Esophagus squamous epithelium (tissue), 4 donors: ENCODE results near the gene DCDC2.

Source experiments
- CTCF ChIP-seq, 6 experiments: fragments of 450-650 bp in 4 of 6; fragments of 200-600 bp in 2 of 6; sonication (generic) in 2 of 6; IDR thresholded peaks; one replicate each; pipeline ENCODE4 v1.5.1; 2016 to 2019; ENCODE audit warnings: antibody characterized with exemption in 6 of 6, mild to moderate bottlenecking in 4 of 6, moderate library complexity in 4 of 6
- POLR2A ChIP-seq, 4 donors: fragments of 450-650 bp; IDR thresholded peaks; one replicate each; pipeline ENCODE4 v1.6.1; 2017; ENCODE audit warnings: antibody characterized with exemption in 4 of 4, mild to moderate bottlenecking in 4 of 4, moderate library complexity in 3 of 4

- TF ChIP-seq CTCF (IDR thresholded peaks at IDR 0.05) (no peak), POLR2A (IDR thresholded peaks at IDR 0.05) (no peak)
Measured at GRCh38 chr6:24154121-24154520, 203.7 kb downstream of the DCDC2 start.
